IMR-90 (cell line): ENCODE measurements around the gene OGFOD1. TPM values are rescaled to one million over a fixed set of nuclear protein-coding genes. Genes with fewer than 3 reads are reported as not detected.

Experiments used
- ATAC-seq: fragments of 200-7000 bp; cut with Tn5 transposase; 2 replicates; pipeline ENCODE4 v1.9.1; 2020; ENCODE audit warnings: low read depth, mild to moderate bottlenecking, moderate library complexity
- BruUV-seq: library from RNA; stranded (reverse); fragments of 400-500 nt; replicated peaks from 2 replicates; lab custom pipeline; 2021; lab: Mats Ljungman, UMichigan
- CTCF ChIA-PET: fragments of 300-600 bp; formaldehyde crosslinking; extraction: SDS; loops from one replicate; lab custom pipeline; 2021; ENCODE audit warnings: antibody characterized with exemption; lab: Yijun Ruan, JAX
- POLR2A ChIA-PET: fragments of 300-600 bp; sonication (Branson Sonifier 250); formaldehyde crosslinking; loops from one replicate; lab custom pipeline; 2022; ENCODE audit warnings: antibody characterized with exemption; ENCODE audit not compliant: unreplicated experiment; lab: Charles Lee
- DNase-seq: peaks from one replicate; pipeline ENCODE4 v3.0.0; 2013
- H2AFZ ChIP-seq: replicated peaks from 2 replicates; pipeline ENCODE3; 2013; ENCODE audit warnings: low read length, mild to moderate bottlenecking; ENCODE audit not compliant: poor library complexity
- H2AK5ac ChIP-seq: 2 replicates; pipeline ENCODE4 v1.6.1; 2013; ENCODE audit warnings: low read depth, low read length, inconsistent platforms
- H2AK9ac ChIP-seq: replicated peaks from 2 replicates; pipeline ENCODE3; 2013; ENCODE audit warnings: mild to moderate bottlenecking, low read depth, low read length, moderate library complexity; ENCODE audit not compliant: poor library complexity
- H2BK120ac ChIP-seq: 2 replicates; pipeline ENCODE4 v1.6.1; 2013; ENCODE audit warnings: low read depth, low read length, inconsistent platforms
- H2BK15ac ChIP-seq: 3 replicates; pipeline ENCODE4 v1.6.1; 2013; ENCODE audit warnings: low read depth, low read length, inconsistent platforms
- H2BK20ac ChIP-seq: 2 replicates; pipeline ENCODE4 v1.6.1; 2013; ENCODE audit warnings: low read depth, mild to moderate bottlenecking, inconsistent platforms, low read length, moderate library complexity
- H2BK5ac ChIP-seq: 2 replicates; pipeline ENCODE4 v1.6.1; 2013; ENCODE audit warnings: mild to moderate bottlenecking, low read depth, low read length, inconsistent platforms; ENCODE audit not compliant: poor library complexity, severe bottlenecking
- H3K14ac ChIP-seq: replicated peaks from 2 replicates; pipeline ENCODE4 v1.6.1; 2013; ENCODE audit warnings: low read depth, low read length, inconsistent platforms
- H3K18ac ChIP-seq: 2 replicates; pipeline ENCODE4 v1.6.1; 2013; ENCODE audit warnings: low read depth, low read length, control low read depth
- H3K23ac ChIP-seq: 2 replicates; pipeline ENCODE4 v1.6.1; 2013; ENCODE audit warnings: low read depth, low read length, inconsistent platforms
- H3K27ac ChIP-seq: 2 replicates; pipeline ENCODE4 v1.5.1; 2013; ENCODE audit warnings: mild to moderate bottlenecking, control low read depth, low read length; ENCODE audit not compliant: insufficient read depth
- H3K27me3 ChIP-seq: 2 replicates; pipeline ENCODE4 v1.6.1; 2013; ENCODE audit warnings: low read length; ENCODE audit not compliant: control insufficient read depth, insufficient read depth
- H3K36me3 ChIP-seq: 2 replicates; pipeline ENCODE4 v1.6.1; 2013; ENCODE audit warnings: low read length, mixed read lengths; ENCODE audit not compliant: control insufficient read depth, insufficient read depth
- H3K4ac ChIP-seq: 2 replicates; pipeline ENCODE4 v1.6.1; 2013; ENCODE audit warnings: low read depth, low read length, inconsistent platforms
- H3K4me1 ChIP-seq: 2 replicates; pipeline ENCODE4 v1.6.1; 2013; ENCODE audit warnings: low read length, mixed read lengths; ENCODE audit not compliant: control insufficient read depth, insufficient read depth
- H3K4me2 ChIP-seq: 2 replicates; pipeline ENCODE4 v1.6.1; 2013; ENCODE audit warnings: low read depth, mild to moderate bottlenecking, control low read depth, low read length, moderate library complexity
- H3K4me3 ChIP-seq: 2 replicates; pipeline ENCODE4 v1.5.1; 2013; ENCODE audit warnings: low read depth, mild to moderate bottlenecking, control low read depth, low read length, moderate library complexity; ENCODE audit not compliant: insufficient read depth
- H3K56ac ChIP-seq: 2 replicates; pipeline ENCODE4 v1.6.1; 2013; ENCODE audit warnings: low read length, inconsistent platforms; ENCODE audit not compliant: insufficient read depth; ENCODE audit errors: extremely low read depth
- H3K79me1 ChIP-seq, 2 experiments: 2 replicates each; pipeline ENCODE4 v1.6.1; 2013; ENCODE audit warnings: low read length in 2 of 2, inconsistent platforms in 1 of 2, low read depth in 1 of 2
- H3K9ac ChIP-seq: 2 replicates; pipeline ENCODE4 v1.6.1; 2013; ENCODE audit warnings: low read depth, low read length, control low read depth
- H3K9me1 ChIP-seq: 2 replicates; pipeline ENCODE4 v1.6.1; 2013; ENCODE audit warnings: low read length, inconsistent platforms; ENCODE audit not compliant: insufficient read depth
- H3K9me3 ChIP-seq: 2 replicates; pipeline ENCODE4 v1.6.1; 2013; ENCODE audit warnings: low read length; ENCODE audit not compliant: control insufficient read depth, insufficient read depth
- H4K20me1 ChIP-seq: 2 replicates; pipeline ENCODE4 v1.6.1; 2013; ENCODE audit warnings: low read length, inconsistent platforms; ENCODE audit not compliant: insufficient read depth
- H4K5ac ChIP-seq: 2 replicates; pipeline ENCODE4 v1.6.1; 2013; ENCODE audit warnings: mild to moderate bottlenecking, low read depth, low read length, control low read depth
- H4K8ac ChIP-seq, 2 experiments: 2 replicates each; pipeline ENCODE4 v1.6.1; 2013; ENCODE audit warnings: low read depth in 2 of 2, low read length in 2 of 2, control low read depth in 1 of 2, inconsistent platforms in 1 of 2
- H4K91ac ChIP-seq: 2 replicates; pipeline ENCODE4 v1.6.1; 2013; ENCODE audit warnings: low read depth, low read length, inconsistent platforms; ENCODE audit not compliant: insufficient read depth
- BHLHE40 ChIP-seq: fragments of 150-350 bp; IDR thresholded peaks from 2 replicates; pipeline ENCODE4 v1.6.1; 2016; ENCODE audit warnings: mild to moderate bottlenecking, low read depth, low read length
- CHD1 ChIP-seq: IDR thresholded peaks from 2 replicates; pipeline ENCODE4 v1.6.1; 2012; ENCODE audit warnings: low read depth, low read length, improper control_type of control experiment
- FOS ChIP-seq: fragments of 150-350 bp; IDR thresholded peaks from 2 replicates; pipeline ENCODE4 v1.6.1; 2016; ENCODE audit warnings: low read depth, low read length
- MAFK ChIP-seq: IDR thresholded peaks from 2 replicates; pipeline ENCODE4 v1.6.1; 2012; ENCODE audit warnings: low read depth, low read length, improper control_type of control experiment
- MAZ ChIP-seq: IDR thresholded peaks from 2 replicates; pipeline ENCODE4 v1.6.1; 2012; ENCODE audit warnings: low read depth, mild to moderate bottlenecking, low read length, improper control_type of control experiment, moderate library complexity, borderline replicate concordance
- MXI1 ChIP-seq: IDR thresholded peaks from 2 replicates; pipeline ENCODE4 v1.6.1; 2012; ENCODE audit warnings: low read depth, mild to moderate bottlenecking, low read length, moderate library complexity, borderline replicate concordance
- POLR2A ChIP-seq: IDR thresholded peaks from 2 replicates; pipeline ENCODE4 v1.6.1; 2012; ENCODE audit warnings: mild to moderate bottlenecking, low read depth, low read length
- RAD21 ChIP-seq: IDR thresholded peaks from 2 replicates; pipeline ENCODE4 v1.6.1; 2012; ENCODE audit warnings: low read length, improper control_type of control experiment
- RCOR1 ChIP-seq: IDR thresholded peaks from 2 replicates; pipeline ENCODE4 v1.6.1; 2012; ENCODE audit warnings: mild to moderate bottlenecking, low read length, improper control_type of control experiment; ENCODE audit not compliant: insufficient replicate concordance
- RFX5 ChIP-seq: IDR thresholded peaks from 2 replicates; pipeline ENCODE4 v1.8.0; 2012; ENCODE audit warnings: low read depth, mild to moderate bottlenecking, low read length, moderate library complexity
- SMC3 ChIP-seq: fragments of 150-350 bp; IDR thresholded peaks from 2 replicates; pipeline ENCODE4 v1.6.1; 2016; ENCODE audit warnings: low read depth, mild to moderate bottlenecking, antibody characterized with exemption, low read length, moderate library complexity
- WGBS, 2 experiments: methylation state at CpG; one replicate each; pipeline versions ENCODE4 v1.1.5 to v1.1.7; 2013; ENCODE audit warnings: missing lambda C conversion rate in 2 of 2; ENCODE audit not compliant: insufficient read length in 1 of 2; ENCODE audit errors: extremely low coverage in 2 of 2; 5-methylcytosine and 5-hydroxymethylcytosine counted together
- dilution Hi-C: fragments of 300-500 bp; cut with HindIII; formaldehyde crosslinking; loops from one replicate; pipeline ENCODE4 v1.14.3; 2018; ENCODE audit warnings: low sequenced_read_pairs; ENCODE audit not compliant: unreplicated experiment
- in situ Hi-C: fragments of 300-500 bp; cut with MboI; formaldehyde crosslinking; loops from 3 replicates; pipeline ENCODE4 v1.14.3; 2019; ENCODE audit warnings: low sequenced_read_pairs, inconsistent platforms, mixed read lengths
- intact Hi-C: fragments of 100-400 bp; cut with micrococcal nuclease; formaldehyde crosslinking; loops from 2 replicates; pipeline ENCODE4 v1.10.0; 2022
- polyA plus RNA-seq, 3 experiments: library from polyadenylated mRNA; depleted of rRNA; stranded (reverse); fragments of >200 nt; gene quantifications; 2 replicates each; pipeline ENCODE4 v1.2.3, GENCODE V29; 2012; ENCODE audit warnings: low replicate concordance in 1 of 3
- total RNA-seq: library from RNA; depleted of rRNA; stranded (reverse); fragments of >200 nt; gene quantifications from 2 replicates; pipeline ENCODE4 v1.2.3, GENCODE V29; 2012
- TF ChIP-seq, protein P1 (sequence below): conservative IDR thresholded peaks from 2 replicates; pipeline ENCODE4 v1.5.1; 2012; ENCODE audit warnings: mild to moderate bottlenecking, low read depth, low read length, improper control_type of control experiment
- TF ChIP-seq, protein P2 (sequence below): fragments of 150-350 bp; IDR thresholded peaks from 2 replicates; pipeline ENCODE4 v1.6.1; 2016; ENCODE audit warnings: low read depth, mild to moderate bottlenecking, low read length, moderate library complexity, borderline replicate concordance

The OGFOD1 gene
- total and polyA plus RNA-seq, 2 of the 4 experiments (the other 2 are of a cell fraction) = 43.5 to 103 TPM

DNA sequence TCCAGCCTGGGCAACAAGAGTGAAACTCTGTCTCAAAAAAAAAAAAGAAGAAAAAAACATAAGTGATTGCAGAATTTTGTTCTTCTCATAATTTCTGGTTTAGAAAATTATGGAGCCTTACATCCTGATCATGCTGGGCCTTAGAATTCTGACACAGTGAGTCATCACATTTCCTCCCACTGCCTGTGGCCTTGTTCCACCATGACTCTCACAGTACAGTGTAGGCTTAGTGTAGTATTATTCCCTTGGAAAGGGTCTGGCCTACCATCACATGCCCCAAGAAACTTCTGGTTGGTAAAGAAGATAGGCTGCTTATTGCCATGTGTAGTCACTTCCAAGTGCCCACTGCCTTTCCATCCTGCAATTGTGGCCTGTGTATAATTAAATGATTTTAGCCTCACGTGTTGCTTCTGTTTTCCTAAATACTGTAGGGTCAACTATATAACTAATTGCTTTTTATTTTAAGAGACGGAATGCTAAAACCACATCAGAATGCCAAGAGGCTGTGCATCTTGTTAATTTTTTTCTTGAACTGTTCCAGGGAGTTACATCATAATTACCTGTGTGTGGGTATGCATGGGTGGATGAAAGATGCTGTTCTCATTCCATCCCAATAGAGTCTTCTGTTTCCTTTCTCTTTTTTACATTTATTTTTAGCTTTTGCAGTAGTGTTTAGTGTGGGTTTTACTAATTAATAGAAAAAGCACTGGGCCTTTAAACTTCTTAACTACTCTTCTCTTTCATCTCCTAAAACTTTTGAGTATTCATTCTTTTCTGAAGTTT lies 25.9 kb downstream of the OGFOD1 start (continued):
- no peak for TF ChIP-seq RFX5
- no peak for TF ChIP-seq BHLHE40
- no peak for TF ChIP-seq CHD1

DNA sequence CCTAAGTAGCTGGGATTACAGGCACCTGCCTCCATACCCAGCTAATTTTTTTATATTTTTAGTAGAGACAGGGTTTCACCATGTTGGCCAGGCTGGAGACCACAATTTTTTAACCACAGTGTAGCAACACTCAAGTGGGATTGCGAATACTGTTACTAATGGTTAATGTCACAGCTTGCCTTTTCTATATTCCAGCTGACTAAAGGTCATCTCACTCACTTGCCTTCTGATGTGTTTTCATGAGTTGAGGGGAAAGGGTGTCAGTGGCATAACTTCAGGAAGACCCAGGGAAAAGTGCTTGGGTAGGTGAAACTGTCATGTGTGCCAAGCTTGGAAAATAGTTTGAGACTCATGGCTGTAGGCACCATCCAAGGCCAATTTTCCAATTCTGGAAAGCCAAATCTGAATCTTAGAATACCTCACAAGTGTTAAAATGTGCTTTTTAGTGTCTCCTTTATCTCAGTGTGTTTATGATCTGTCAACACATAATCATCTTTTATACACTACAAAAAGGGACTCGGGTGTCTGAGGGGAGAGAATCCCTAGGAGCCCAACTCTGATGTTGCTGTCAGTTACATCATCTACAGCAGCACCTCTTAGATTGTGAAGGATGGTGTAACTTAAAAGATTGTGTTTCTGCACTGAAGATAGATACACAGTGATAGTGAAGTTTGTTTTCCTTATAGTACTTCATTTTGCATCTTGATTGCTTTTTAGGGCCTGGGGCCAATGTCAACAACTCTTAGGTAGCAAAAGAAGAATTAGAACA lies 27.1 kb downstream of the OGFOD1 start:
- no peaks in the 10 kb centered on the region for H4K20me1 ChIP-seq
- no peaks in the 10 kb centered on the region for H3K27me3 ChIP-seq
- no peak overlapping the region for H2BK120ac ChIP-seq
- H3K27ac ChIP-seq = no peak overlapping the region
- H3K4ac ChIP-seq = no peak overlapping the region
- ChIA-PET CTCF (no interaction called here), POLR2A (no interaction called here)
- DNase-seq (peak; percentile 12), ATAC-seq (no peak)
- no peak overlapping the region for H2BK15ac ChIP-seq
- dilution Hi-C loops = no loop called here
- no peak overlapping the region for H3K23ac ChIP-seq
- H3K9ac ChIP-seq = no peak overlapping the region
- no peaks in the 10 kb centered on the region for H3K9me1 ChIP-seq
- H4K91ac ChIP-seq = no peak overlapping the region
- no peak overlapping the region for H2BK20ac ChIP-seq
- H3K9me3 ChIP-seq = no peaks in the 10 kb centered on the region
- BruUV-seq = no TSS peak
- H3K4me2 ChIP-seq = no peak overlapping the region
- no peak overlapping the region for H3K14ac ChIP-seq
- H3K4me3 ChIP-seq = no peak overlapping the region
- H2BK5ac ChIP-seq = no peak overlapping the region
- H3K79me1 ChIP-seq = peaks cover 4 to 13% of the 10 kb centered on the region in 2 experiments; a peak in 3 of 4 replicates
- H3K18ac ChIP-seq = no peak overlapping the region
- no peak overlapping the region for H4K5ac ChIP-seq
- H3K36me3 ChIP-seq = peaks cover 32% of the 10 kb centered on the region
- no peak overlapping the region for H3K56ac ChIP-seq
- no peak overlapping the region for H2AFZ ChIP-seq
- no CpG with 5 or more reads among the region's 2 CpGs for WGBS, 2 experiments
- in situ Hi-C loops = no loop called here
- no peak overlapping the region for H2AK9ac ChIP-seq
- intact Hi-C loops = no loop called here
- H3K4me1 ChIP-seq = peaks cover 1% of the 10 kb centered on the region; the same call in 1 of the 2 replicates
- H2AK5ac ChIP-seq = no peak overlapping the region
- H4K8ac ChIP-seq = no peak overlapping the region
- no peak for TF ChIP-seq FOS
- no peak for TF ChIP-seq RCOR1
- TF ChIP-seq POLR2A = no peak
- no peak for TF ChIP-seq RAD21
- TF ChIP-seq, protein P1, sequence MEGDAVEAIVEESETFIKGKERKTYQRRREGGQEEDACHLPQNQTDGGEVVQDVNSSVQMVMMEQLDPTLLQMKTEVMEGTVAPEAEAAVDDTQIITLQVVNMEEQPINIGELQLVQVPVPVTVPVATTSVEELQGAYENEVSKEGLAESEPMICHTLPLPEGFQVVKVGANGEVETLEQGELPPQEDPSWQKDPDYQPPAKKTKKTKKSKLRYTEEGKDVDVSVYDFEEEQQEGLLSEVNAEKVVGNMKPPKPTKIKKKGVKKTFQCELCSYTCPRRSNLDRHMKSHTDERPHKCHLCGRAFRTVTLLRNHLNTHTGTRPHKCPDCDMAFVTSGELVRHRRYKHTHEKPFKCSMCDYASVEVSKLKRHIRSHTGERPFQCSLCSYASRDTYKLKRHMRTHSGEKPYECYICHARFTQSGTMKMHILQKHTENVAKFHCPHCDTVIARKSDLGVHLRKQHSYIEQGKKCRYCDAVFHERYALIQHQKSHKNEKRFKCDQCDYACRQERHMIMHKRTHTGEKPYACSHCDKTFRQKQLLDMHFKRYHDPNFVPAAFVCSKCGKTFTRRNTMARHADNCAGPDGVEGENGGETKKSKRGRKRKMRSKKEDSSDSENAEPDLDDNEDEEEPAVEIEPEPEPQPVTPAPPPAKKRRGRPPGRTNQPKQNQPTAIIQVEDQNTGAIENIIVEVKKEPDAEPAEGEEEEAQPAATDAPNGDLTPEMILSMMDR = no peak
- no peak for TF ChIP-seq MAFK
- TF ChIP-seq MXI1 = no peak
- TF ChIP-seq SMC3 = no peak
- no peak for TF ChIP-seq CHD1
- TF ChIP-seq MAZ = no peak
- TF ChIP-seq, protein P2, sequence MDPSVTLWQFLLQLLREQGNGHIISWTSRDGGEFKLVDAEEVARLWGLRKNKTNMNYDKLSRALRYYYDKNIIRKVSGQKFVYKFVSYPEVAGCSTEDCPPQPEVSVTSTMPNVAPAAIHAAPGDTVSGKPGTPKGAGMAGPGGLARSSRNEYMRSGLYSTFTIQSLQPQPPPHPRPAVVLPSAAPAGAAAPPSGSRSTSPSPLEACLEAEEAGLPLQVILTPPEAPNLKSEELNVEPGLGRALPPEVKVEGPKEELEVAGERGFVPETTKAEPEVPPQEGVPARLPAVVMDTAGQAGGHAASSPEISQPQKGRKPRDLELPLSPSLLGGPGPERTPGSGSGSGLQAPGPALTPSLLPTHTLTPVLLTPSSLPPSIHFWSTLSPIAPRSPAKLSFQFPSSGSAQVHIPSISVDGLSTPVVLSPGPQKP = no peak
